DOHH2 (cell line): ENCODE data around the gene PXMP2.

ENCODE experiments used
- H3F3A ChIP-seq: fragments of 200-600 bp; sonication (generic), shearing (Covaris generic); 2 replicates; pipeline ENCODE4 v1.6.0; 2016; ENCODE audit warnings: antibody characterized with exemption, mild to moderate bottlenecking; ENCODE audit not compliant: control insufficient read depth, insufficient read depth
- H3K27ac ChIP-seq: fragments of 200-600 bp; sonication (generic); 2 replicates; pipeline ENCODE4 v1.5.1; 2014; ENCODE audit warnings: low read depth, mild to moderate bottlenecking, low read length, moderate library complexity
- H3K27me3 ChIP-seq: fragments of 200-600 bp; sonication (generic); 2 replicates; pipeline ENCODE4 v1.6.1; 2014; ENCODE audit warnings: mild to moderate bottlenecking, low read length, mixed read lengths; ENCODE audit not compliant: control insufficient read depth
- H3K36me3 ChIP-seq: fragments of 200-600 bp; sonication (generic); 2 replicates; pipeline ENCODE4 v1.6.1; 2014; ENCODE audit warnings: mild to moderate bottlenecking, low read length, moderate library complexity, mixed read lengths; ENCODE audit not compliant: control insufficient read depth
- H3K4me1 ChIP-seq: fragments of 200-600 bp; sonication (generic); 2 replicates; pipeline ENCODE4 v1.6.1; 2014; ENCODE audit warnings: mild to moderate bottlenecking, low read length, mixed read lengths; ENCODE audit not compliant: control insufficient read depth
- H3K4me2 ChIP-seq: fragments of 200-600 bp; sonication (generic); 2 replicates; pipeline ENCODE4 v1.6.0; 2014; ENCODE audit warnings: mild to moderate bottlenecking, low read length, moderate library complexity
- H3K4me3 ChIP-seq: fragments of 200-600 bp; sonication (generic); 2 replicates; pipeline ENCODE4 v1.5.1; 2014; ENCODE audit warnings: mild to moderate bottlenecking, low read length, mixed read lengths
- H3K79me2 ChIP-seq: fragments of 200-600 bp; sonication (generic); 2 replicates; pipeline ENCODE4 v1.6.1; 2014; ENCODE audit warnings: mild to moderate bottlenecking, low read length, mixed read lengths; ENCODE audit not compliant: control insufficient read depth
- H3K9me2 ChIP-seq: fragments of 200-600 bp; sonication (generic); replicated peaks from 2 replicates; pipeline ENCODE4 v1.6.1; 2014; ENCODE audit warnings: mild to moderate bottlenecking, low read length, mixed read lengths; ENCODE audit not compliant: control insufficient read depth
- H3K9me3 ChIP-seq: fragments of 200-600 bp; sonication (generic); 2 replicates; pipeline ENCODE4 v1.6.1; 2014; ENCODE audit warnings: antibody characterized with exemption, low read length, mixed read lengths; ENCODE audit not compliant: control insufficient read depth, insufficient read depth
- H4K20me1 ChIP-seq: fragments of 200-600 bp; sonication (generic); 2 replicates; pipeline ENCODE4 v1.6.0; 2014; ENCODE audit warnings: low read depth, mild to moderate bottlenecking, antibody characterized with exemption, low read length, moderate library complexity; ENCODE audit not compliant: control insufficient read depth, insufficient read depth
- EZH2phosphoT487 ChIP-seq: fragments of 200-600 bp; sonication (generic); IDR thresholded peaks from 2 replicates; pipeline ENCODE4 v1.6.1; 2017; ENCODE audit warnings: borderline replicate concordance, mild to moderate bottlenecking, antibody characterized with exemption, low read length, moderate library complexity, mixed read lengths
- TF ChIP-seq, protein P1 (sequence below): fragments of 200-600 bp; sonication (generic); IDR thresholded peaks from one replicate; pipeline ENCODE4 v1.5.1; 2014; ENCODE audit warnings: antibody characterized with exemption, mild to moderate bottlenecking, low read depth, low read length; ENCODE audit not compliant: poor library complexity, severe bottlenecking

Gene PXMP2

DNA sequence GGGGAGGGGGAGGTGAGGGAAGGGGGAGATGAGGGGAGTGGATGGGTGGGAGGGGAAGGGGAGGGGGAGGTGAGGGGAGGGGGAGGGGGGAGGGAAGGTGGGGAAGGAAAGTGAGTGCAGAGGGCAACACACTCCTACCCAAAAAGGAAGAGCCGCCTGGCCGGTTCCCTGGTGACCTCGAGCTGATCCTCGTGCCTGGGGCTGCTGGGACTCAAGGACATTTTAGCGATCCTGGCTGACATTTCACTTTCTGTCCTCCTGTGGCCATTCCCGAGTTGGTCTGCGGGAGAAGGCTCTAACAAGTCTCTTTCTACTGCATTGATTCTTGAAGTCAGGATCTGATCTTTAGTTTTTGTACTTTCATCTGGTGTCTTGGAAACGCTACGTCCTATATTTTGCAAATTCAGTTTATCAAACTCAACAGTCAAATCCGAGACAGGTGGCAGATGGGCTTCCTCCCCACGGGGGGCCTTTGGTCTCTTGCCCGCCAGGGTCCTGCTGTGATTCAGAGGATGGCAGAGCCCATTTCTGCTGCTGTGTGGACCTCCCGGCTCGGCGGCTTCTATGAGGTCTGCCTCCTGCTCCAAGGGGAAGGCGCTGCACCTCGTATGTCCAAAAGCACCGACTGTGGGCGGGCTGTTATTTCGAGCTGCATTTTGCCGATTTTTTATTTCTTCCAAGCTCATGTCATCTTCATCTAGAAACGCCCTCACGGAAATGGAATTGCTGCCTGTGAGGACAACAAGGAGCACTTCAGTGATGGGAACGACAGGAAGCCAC lies 42.3 kb downstream of the PXMP2 start:
- Histone ChIP-seq H3K4me1 (no peaks in the 10 kb centered on the region), H3K9me3 (no peaks in the 10 kb centered on the region), H3K79me2 (peaks cover 16% of the 10 kb centered on the region), H3K27ac (no peak overlapping the region), H3K36me3 (peaks cover 93% of the 10 kb centered on the region), H3K4me3 (no peak overlapping the region), H3F3A (peaks cover 18% of the 10 kb centered on the region), H4K20me1 (no peaks in the 10 kb centered on the region; the same call in 1 of the 2 replicates), H3K9me2 (no peaks in the 10 kb centered on the region), H3K4me2 (no peak overlapping the region), H3K27me3 (no peaks in the 10 kb centered on the region)
- no peak for TF ChIP-seq EZH2phosphoT487

DNA sequence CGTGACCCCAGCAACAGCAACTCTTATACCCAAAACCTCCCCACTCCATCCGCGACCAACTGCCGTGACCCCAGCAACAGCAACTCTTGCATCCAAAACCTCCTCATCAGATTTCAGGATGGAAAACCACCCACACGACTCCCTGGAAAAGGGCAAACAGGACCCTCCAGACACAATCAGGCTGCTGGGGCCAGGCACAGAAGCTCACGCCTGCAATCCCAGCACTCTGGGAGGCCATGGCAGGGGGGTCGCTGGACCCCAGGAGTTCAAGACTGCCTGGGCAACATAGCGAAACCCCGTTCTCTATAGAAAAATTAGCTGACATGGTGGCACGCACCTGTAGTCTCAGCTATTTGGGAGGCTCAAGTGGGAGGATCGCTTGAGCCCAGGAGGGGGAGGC lies 43.0 kb downstream of the PXMP2 start:
- H3K9me3 ChIP-seq = no peaks in the 10 kb centered on the region
- peaks cover 18% of the 10 kb centered on the region for H3F3A ChIP-seq
- H3K27ac ChIP-seq = no peak overlapping the region
- TF ChIP-seq EZH2phosphoT487 = no peak
- TF ChIP-seq, protein P1, sequence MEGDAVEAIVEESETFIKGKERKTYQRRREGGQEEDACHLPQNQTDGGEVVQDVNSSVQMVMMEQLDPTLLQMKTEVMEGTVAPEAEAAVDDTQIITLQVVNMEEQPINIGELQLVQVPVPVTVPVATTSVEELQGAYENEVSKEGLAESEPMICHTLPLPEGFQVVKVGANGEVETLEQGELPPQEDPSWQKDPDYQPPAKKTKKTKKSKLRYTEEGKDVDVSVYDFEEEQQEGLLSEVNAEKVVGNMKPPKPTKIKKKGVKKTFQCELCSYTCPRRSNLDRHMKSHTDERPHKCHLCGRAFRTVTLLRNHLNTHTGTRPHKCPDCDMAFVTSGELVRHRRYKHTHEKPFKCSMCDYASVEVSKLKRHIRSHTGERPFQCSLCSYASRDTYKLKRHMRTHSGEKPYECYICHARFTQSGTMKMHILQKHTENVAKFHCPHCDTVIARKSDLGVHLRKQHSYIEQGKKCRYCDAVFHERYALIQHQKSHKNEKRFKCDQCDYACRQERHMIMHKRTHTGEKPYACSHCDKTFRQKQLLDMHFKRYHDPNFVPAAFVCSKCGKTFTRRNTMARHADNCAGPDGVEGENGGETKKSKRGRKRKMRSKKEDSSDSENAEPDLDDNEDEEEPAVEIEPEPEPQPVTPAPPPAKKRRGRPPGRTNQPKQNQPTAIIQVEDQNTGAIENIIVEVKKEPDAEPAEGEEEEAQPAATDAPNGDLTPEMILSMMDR = no peak
- H4K20me1 ChIP-seq = no peaks in the 10 kb centered on the region; the same call in 1 of the 2 replicates
- no peaks in the 10 kb centered on the region for H3K27me3 ChIP-seq
- H3K9me2 ChIP-seq = no peaks in the 10 kb centered on the region
- H3K4me3 ChIP-seq = no peak overlapping the region
- H3K36me3 ChIP-seq = peaks cover 93% of the 10 kb centered on the region
- peaks cover 17% of the 10 kb centered on the region for H3K79me2 ChIP-seq
- no peaks in the 10 kb centered on the region for H3K4me1 ChIP-seq
- no peak overlapping the region for H3K4me2 ChIP-seq

DNA sequence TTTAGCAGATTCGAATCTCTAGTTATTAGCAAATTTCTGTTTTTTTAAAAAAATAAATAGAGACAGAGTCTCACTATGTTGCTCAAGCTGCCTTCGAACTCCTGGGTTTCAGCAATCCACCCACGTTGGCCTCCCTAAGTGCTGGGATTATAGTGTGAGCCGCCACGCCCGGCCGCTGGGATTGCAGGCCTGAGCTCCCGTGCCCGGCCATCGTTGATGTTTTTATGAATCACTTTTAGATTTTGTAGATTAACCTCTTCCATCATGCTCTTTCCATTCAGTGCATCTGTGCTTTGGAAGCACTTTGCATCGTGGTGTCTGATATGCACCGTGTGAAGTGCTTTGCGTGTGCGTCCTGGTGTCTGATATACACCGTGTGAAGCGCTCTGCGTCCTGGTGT lies 44.2 kb downstream of the PXMP2 start:
- Histone ChIP-seq H3K27ac (no peak overlapping the region), H3F3A (peaks cover 10% of the 10 kb centered on the region), H3K36me3 (peaks cover 93% of the 10 kb centered on the region), H3K9me2 (no peaks in the 10 kb centered on the region), H4K20me1 (no peaks in the 10 kb centered on the region; the same call in 1 of the 2 replicates), H3K27me3 (no peaks in the 10 kb centered on the region), H3K4me3 (no peak overlapping the region), H3K4me1 (no peaks in the 10 kb centered on the region), H3K9me3 (no peaks in the 10 kb centered on the region), H3K79me2 (peaks cover 17% of the 10 kb centered on the region), H3K4me2 (no peak overlapping the region)
- TF ChIP-seq EZH2phosphoT487 = no peak

DNA sequence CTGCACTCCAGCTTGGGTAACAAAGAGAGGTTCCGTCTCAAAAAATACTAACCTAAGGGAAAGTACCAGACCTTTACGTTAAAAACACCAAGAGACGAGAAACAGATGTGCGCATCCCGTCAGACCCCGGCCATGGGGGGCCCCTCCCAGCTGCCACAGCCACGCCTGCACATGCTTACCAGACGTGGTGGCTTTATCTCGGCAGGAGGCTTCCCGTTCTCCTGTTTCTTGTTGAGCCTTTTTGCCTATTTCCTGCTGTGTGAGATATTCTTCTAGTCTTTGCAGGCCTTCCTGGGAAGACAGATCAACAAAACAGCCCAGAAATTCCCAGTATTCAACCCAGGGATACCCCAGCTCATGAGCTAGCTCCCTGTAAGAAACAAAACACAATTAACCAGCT lies 46.8 kb downstream of the PXMP2 start:
- peaks cover 89% of the 10 kb centered on the region for H3K36me3 ChIP-seq
- TF ChIP-seq EZH2phosphoT487 = no peak
- TF ChIP-seq, protein P1 = no peak
- peaks cover 33% of the 10 kb centered on the region for H3K79me2 ChIP-seq

More for the DNA sequence above, 46.8 kb downstream of the PXMP2 start:
- H4K20me1 ChIP-seq = no peaks in the 10 kb centered on the region; the same call in 1 of the 2 replicates
- no peaks in the 10 kb centered on the region for H3K9me3 ChIP-seq
- H3K4me1 ChIP-seq = no peaks in the 10 kb centered on the region
- H3K4me2 ChIP-seq = no peak overlapping the region
- H3K27me3 ChIP-seq = no peaks in the 10 kb centered on the region
- H3K4me3 ChIP-seq = no peak overlapping the region
- no peaks in the 10 kb centered on the region for H3K9me2 ChIP-seq
- H3K27ac ChIP-seq = no peak overlapping the region
- 0 out of 2 replicates have a peak, but pooled peaks cover 2% of the 10 kb centered on the region for H3F3A ChIP-seq
